Measurements from ENCODE around the gene VSIG10. TPM values are rescaled to one million over a fixed set of nuclear protein-coding genes. Genes with fewer than 3 reads are reported as not detected.

VSIG10 gene
- total and polyA plus RNA-seq, 2 of the 13 experiments (the other 11 are each of a cell fraction or from before 2014, with no cell fraction given) = 25.6 to 42.5 TPM

DNA sequence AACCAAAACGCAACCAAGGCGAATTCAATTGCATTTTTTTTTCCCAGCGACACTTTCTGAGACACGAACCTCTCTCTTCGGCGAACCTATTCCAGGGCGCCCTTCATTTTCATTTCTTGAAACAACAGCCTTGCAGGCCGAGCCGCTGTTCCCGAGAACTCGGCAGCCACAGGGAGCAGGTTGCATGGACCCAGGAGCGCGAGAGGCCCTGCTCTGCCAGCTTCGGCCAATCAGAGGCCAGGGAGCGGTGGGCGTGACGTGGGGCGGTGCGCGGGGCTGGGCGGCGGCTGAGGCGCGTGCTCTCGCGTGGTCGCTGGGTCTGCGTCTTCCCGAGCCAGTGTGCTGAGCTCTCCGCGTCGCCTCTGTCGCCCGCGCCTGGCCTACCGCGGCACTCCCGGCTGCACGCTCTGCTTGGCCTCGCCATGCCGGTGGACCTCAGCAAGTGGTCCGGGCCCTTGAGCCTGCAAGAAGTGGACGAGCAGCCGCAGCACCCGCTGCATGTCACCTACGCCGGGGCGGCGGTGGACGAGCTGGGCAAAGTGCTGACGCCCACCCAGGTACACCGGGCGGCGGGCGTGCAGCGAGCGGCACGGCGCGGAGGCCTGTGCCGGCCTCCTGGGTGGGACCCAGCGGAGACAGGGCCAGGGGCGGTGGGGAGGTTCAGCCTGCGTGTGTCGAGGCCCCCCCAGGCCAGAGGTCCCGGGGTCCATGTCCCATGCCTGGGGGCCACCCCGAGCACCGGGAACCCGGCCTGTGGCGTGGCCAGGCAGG, 32.2 kb upstream of the VSIG10 start, which contains the start of gene PEBP1 (continued):
- TF ChIP-seq, protein P1, sequence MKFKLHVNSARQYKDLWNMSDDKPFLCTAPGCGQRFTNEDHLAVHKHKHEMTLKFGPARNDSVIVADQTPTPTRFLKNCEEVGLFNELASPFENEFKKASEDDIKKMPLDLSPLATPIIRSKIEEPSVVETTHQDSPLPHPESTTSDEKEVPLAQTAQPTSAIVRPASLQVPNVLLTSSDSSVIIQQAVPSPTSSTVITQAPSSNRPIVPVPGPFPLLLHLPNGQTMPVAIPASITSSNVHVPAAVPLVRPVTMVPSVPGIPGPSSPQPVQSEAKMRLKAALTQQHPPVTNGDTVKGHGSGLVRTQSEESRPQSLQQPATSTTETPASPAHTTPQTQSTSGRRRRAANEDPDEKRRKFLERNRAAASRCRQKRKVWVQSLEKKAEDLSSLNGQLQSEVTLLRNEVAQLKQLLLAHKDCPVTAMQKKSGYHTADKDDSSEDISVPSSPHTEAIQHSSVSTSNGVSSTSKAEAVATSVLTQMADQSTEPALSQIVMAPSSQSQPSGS (CRISPR knock-in tag; IDR thresholded peaks at IDR 0.05) = no peak
- TF ChIP-seq ZC3H13 (CRISPR knock-in tag; IDR thresholded peaks at IDR 0.05) (peak; percentile 42; the same call in 1 of the 2 replicates), ATM (IDR thresholded peaks at IDR 0.05; ENCODE audit: borderline replicate concordance) (no peak), ZNF790 (CRISPR knock-in tag; IDR thresholded peaks at IDR 0.05; ENCODE audit: borderline replicate concordance) (peak; percentile 86; the same call in 1 of the 2 replicates), ZNF782 (CRISPR knock-in tag; IDR thresholded peaks at IDR 0.05; ENCODE audit: borderline replicate concordance) (peak; percentile 93; the same call in 1 of the 2 replicates), SRSF9 (IDR thresholded peaks at IDR 0.05; ENCODE audit: borderline replicate concordance, insufficient read depth, low read depth, low read length, poor library complexity, severe bottlenecking) (no peak), HNRNPLL (IDR thresholded peaks at IDR 0.05; ENCODE audit: low read depth, low read length, poor library complexity, severe bottlenecking) (peak; percentile 43), ZNF570 (CRISPR knock-in tag; IDR thresholded peaks at IDR 0.05; ENCODE audit: borderline replicate concordance) (peak; percentile 94; the same call in 1 of the 2 replicates), ZC3H4 (CRISPR knock-in tag; IDR thresholded peaks at IDR 0.05; ENCODE audit: borderline replicate concordance) (no peak; the same call in 1 of the 2 replicates), HNRNPL (IDR thresholded peaks at IDR 0.05; ENCODE audit: low read depth, low read length) (no peak), NPAS2 (CRISPR knock-in tag; IDR thresholded peaks at IDR 0.05; ENCODE audit: borderline replicate concordance) (no peak), RBM22 (optimal IDR thresholded peaks at IDR 0.05; ENCODE audit: low read length) (no peak), ZNF773 (CRISPR knock-in tag; IDR thresholded peaks at IDR 0.05; ENCODE audit: borderline replicate concordance) (peak; percentile 40), ZNF558 (CRISPR knock-in tag; IDR thresholded peaks at IDR 0.05; ENCODE audit: borderline replicate concordance) (no peak), ZNF839 (CRISPR knock-in tag; IDR thresholded peaks at IDR 0.05; ENCODE audit: borderline replicate concordance) (peak; percentile 18; the same call in 1 of the 2 replicates), PAWR (CRISPR knock-in tag; IDR thresholded peaks at IDR 0.05; ENCODE audit: borderline replicate concordance) (no peak), ATF7-NPFF (CRISPR knock-in tag; IDR thresholded peaks at IDR 0.05; ENCODE audit: low read depth) (peak; percentile 81; the same call in 1 of the 2 replicates), KDM5B (CRISPR knock-in tag; IDR thresholded peaks at IDR 0.05; ENCODE audit: borderline replicate concordance) (peak; percentile 89), ZNF24 (IDR thresholded peaks at IDR 0.05) (no peak), POLR2A (IDR thresholded peaks at IDR 0.05; ENCODE audit: insufficient read depth in 1 of 2, low read depth in 2 of 2, low read length in 2 of 2) (peak; percentile 92 to 98)
- TF ChIP-seq, protein P2, sequence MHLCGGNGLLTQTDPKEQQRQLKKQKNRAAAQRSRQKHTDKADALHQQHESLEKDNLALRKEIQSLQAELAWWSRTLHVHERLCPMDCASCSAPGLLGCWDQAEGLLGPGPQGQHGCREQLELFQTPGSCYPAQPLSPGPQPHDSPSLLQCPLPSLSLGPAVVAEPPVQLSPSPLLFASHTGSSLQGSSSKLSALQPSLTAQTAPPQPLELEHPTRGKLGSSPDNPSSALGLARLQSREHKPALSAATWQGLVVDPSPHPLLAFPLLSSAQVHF (CRISPR knock-in tag; IDR thresholded peaks at IDR 0.05) = no peak
- TF ChIP-seq, protein P3, sequence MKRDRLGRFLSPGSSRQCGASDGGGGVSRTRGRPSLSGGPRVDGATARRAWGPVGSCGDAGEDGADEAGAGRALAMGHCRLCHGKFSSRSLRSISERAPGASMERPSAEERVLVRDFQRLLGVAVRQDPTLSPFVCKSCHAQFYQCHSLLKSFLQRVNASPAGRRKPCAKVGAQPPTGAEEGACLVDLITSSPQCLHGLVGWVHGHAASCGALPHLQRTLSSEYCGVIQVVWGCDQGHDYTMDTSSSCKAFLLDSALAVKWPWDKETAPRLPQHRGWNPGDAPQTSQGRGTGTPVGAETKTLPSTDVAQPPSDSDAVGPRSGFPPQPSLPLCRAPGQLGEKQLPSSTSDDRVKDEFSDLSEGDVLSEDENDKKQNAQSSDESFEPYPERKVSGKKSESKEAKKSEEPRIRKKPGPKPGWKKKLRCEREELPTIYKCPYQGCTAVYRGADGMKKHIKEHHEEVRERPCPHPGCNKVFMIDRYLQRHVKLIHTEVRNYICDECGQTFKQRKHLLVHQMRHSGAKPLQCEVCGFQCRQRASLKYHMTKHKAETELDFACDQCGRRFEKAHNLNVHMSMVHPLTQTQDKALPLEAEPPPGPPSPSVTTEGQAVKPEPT (CRISPR knock-in tag; IDR thresholded peaks at IDR 0.05; ENCODE audit: low read depth) = peak; percentile 67; the same call in 1 of the 2 replicates
- TF ChIP-seq, protein P4, sequence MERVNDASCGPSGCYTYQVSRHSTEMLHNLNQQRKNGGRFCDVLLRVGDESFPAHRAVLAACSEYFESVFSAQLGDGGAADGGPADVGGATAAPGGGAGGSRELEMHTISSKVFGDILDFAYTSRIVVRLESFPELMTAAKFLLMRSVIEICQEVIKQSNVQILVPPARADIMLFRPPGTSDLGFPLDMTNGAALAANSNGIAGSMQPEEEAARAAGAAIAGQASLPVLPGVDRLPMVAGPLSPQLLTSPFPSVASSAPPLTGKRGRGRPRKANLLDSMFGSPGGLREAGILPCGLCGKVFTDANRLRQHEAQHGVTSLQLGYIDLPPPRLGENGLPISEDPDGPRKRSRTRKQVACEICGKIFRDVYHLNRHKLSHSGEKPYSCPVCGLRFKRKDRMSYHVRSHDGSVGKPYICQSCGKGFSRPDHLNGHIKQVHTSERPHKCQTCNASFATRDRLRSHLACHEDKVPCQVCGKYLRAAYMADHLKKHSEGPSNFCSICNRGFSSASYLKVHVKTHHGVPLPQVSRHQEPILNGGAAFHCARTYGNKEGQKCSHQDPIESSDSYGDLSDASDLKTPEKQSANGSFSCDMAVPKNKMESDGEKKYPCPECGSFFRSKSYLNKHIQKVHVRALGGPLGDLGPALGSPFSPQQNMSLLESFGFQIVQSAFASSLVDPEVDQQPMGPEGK (CRISPR knock-in tag; IDR thresholded peaks at IDR 0.05) = 0 out of 2 replicates have a peak, but pooled peaks have one; percentile 29
